ENCODE results near the gene EIF2B5. TPM values are rescaled to one million over a fixed set of nuclear protein-coding genes. Genes with fewer than 3 reads are reported as not detected.

The EIF2B5 gene
- total and polyA plus RNA-seq, 2 of the 13 experiments (the other 11 are each of a cell fraction or from before 2014, with no cell fraction given) = 38.4 to 60.2 TPM

- TF ChIP-seq PREB (CRISPR knock-in tag; IDR thresholded peaks at IDR 0.05) = no peak
- TF ChIP-seq ZNF251 (CRISPR knock-in tag; IDR thresholded peaks at IDR 0.05) = no peak
- no peak for TF ChIP-seq SYNCRIP (IDR thresholded peaks at IDR 0.05; ENCODE audit: insufficient read depth, low read depth, low read length)
- no peak for TF ChIP-seq ARID3A (IDR thresholded peaks at IDR 0.05; ENCODE audit: low read depth, low read length)
- TF ChIP-seq ZFP62 (CRISPR knock-in tag; IDR thresholded peaks at IDR 0.05) = no peak
- TF ChIP-seq ZNF549 (CRISPR knock-in tag; IDR thresholded peaks at IDR 0.05) = no peak
- no peak for TF ChIP-seq KLF6 (CRISPR knock-in tag; IDR thresholded peaks at IDR 0.05)
Measured at GRCh38 chr3:184189421-184189820, 54.3 kb downstream of the EIF2B5 start (continued).

GRCh38 chr3:184192889-184193288 is 57.7 kb downstream of the EIF2B5 start:
- H3K4me3 ChIP-seq (replicated peaks in 1 of 3; ENCODE audit: insufficient read depth in 1 of 3, low read depth in 2 of 3, low read length in 3 of 3) = no peak overlapping the region
- ATAC-seq (no peak), DNase-seq (ENCODE audit: low spot score) (no peak), FAIRE-seq (no peak)
- intact Hi-C loops (cut with micrococcal nuclease; ENCODE audit: unreplicated experiment) = no loop called here
- no peaks in the 10 kb centered on the region for H3K9me3 ChIP-seq (ENCODE audit: low read length)
- WGBS (ENCODE audit: low lambda C conversion rate) = 100% methylated on average over 8 of the region's 10 CpGs
- no peak overlapping the region for H3K27ac ChIP-seq (ENCODE audit: extremely low read length, insufficient read depth, low read length)
- no peak overlapping the region for H3K4me2 ChIP-seq (ENCODE audit: low read depth, low read length)
- H3K36me3 ChIP-seq (replicated peaks in 1 of 2; ENCODE audit: control insufficient read depth in 1 of 2, insufficient read depth in 2 of 2, low read length in 2 of 2) = peaks cover 28 to 67% of the 10 kb centered on the region in 2 experiments
- no peak overlapping the region for H2AFZ ChIP-seq (ENCODE audit: low read length)
- H3K27me3 ChIP-seq (ENCODE audit: control insufficient read depth in 1 of 2, insufficient read depth in 2 of 2, low read length in 2 of 2) = no peaks in the 10 kb centered on the region
- H3K79me2 ChIP-seq (ENCODE audit: insufficient read depth, low read length) = peaks cover 12% of the 10 kb centered on the region
- H3K9ac ChIP-seq (ENCODE audit: insufficient read depth, low read depth, low read length) = no peak overlapping the region
- no peaks in the 10 kb centered on the region for H4K20me1 ChIP-seq (ENCODE audit: insufficient read depth, low read length)
- no TSS peak for BruUV-seq (replicated peaks)
- ChIA-PET POLR2A (no interaction called here), CTCF (ENCODE audit: low intra/inter-chr PET ratio, low total read pairs) (no interaction called here)
- peaks cover 16% of the 10 kb centered on the region for H3K4me1 ChIP-seq (ENCODE audit: insufficient read depth, low read length)
- in situ Hi-C loops (cut with HindIII; ENCODE audit: extremely low pct_ligation_motif_present, low pct_unique_long_range_greater_than_20kb) = no loop called here
- no peak for TF ChIP-seq ZNF670 (CRISPR knock-in tag; IDR thresholded peaks at IDR 0.05; ENCODE audit: borderline replicate concordance)
- TF ChIP-seq MAFF (IDR thresholded peaks at IDR 0.05; ENCODE audit: low read depth, low read length) = no peak
- TF ChIP-seq ZNF251 (CRISPR knock-in tag; IDR thresholded peaks at IDR 0.05) = no peak
- TF ChIP-seq AHDC1 (CRISPR knock-in tag; IDR thresholded peaks at IDR 0.05; ENCODE audit: borderline replicate concordance) = no peak
- no peak for TF ChIP-seq SCMH1 (CRISPR knock-in tag; IDR thresholded peaks at IDR 0.05; ENCODE audit: borderline replicate concordance)
- TF ChIP-seq CBX1 (IDR thresholded peaks at IDR 0.05; ENCODE audit: low read depth) = no peak
- no peak for TF ChIP-seq NONO (IDR thresholded peaks at IDR 0.05)
- no peak for TF ChIP-seq NONO (CRISPR knock-in tag; conservative IDR thresholded peaks at IDR 0.05)
- no peak for TF ChIP-seq ZNF703 (CRISPR knock-in tag; IDR thresholded peaks at IDR 0.05; ENCODE audit: borderline replicate concordance)
